ENCODE results near the gene CFLAR. TPM values are rescaled to one million over a fixed set of nuclear protein-coding genes. Genes with fewer than 3 reads are reported as not detected.
A peak's percentile ranks its signal among the peaks of the same experiment; 100 is the strongest.

The CFLAR gene
- 402 and 415 TPM in 2 replicates for total RNA-seq

DNA sequence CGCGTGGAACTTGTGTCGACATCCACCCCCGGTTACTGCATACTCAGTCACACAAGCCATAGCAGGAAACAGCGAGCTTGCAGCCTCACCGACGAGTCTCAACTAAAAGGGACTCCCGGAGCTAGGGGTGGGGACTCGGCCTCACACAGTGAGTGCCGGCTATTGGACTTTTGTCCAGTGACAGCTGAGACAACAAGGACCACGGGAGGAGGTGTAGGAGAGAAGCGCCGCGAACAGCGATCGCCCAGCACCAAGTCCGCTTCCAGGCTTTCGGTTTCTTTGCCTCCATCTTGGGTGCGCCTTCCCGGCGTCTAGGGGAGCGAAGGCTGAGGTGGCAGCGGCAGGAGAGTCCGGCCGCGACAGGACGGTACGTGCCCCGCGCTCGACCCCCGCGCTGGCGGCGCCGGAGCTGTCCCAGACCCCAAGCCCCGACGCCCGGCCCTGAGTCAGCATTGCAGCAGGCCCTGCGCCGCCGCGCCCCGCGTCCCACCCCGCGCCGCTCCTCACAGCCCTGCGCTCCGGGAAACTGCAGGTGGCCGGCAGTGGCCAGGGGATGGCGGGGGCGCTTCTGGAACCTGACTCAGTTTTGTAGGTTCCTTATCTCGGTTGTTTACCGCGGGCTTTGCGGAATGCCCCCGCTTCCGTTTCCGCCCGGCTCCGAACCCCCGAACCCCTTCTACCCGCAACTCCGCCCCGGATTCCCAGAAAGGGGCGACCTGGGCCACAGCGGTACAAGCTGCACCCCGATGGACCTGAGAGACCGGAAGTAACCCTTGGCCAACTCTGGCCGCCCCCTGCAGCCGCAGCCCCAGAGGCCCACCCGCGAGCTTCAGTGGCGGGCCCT lies at the start of gene CFLAR:
CFLAR (plus strand) TSS at position 50 of the 844 bp plus-strand sequence. CDS start 13,702 bp downstream, outside the sequence.
- Mint-ChIP-seq H3K4me1 (peaks cover 32% of the 10 kb centered on the region), H3K27ac (peak within 1 kb of the TSS; percentile 97), H3K36me3 (ENCODE audit: low read depth) (peaks cover 24% of the 10 kb centered on the region)

DNA sequence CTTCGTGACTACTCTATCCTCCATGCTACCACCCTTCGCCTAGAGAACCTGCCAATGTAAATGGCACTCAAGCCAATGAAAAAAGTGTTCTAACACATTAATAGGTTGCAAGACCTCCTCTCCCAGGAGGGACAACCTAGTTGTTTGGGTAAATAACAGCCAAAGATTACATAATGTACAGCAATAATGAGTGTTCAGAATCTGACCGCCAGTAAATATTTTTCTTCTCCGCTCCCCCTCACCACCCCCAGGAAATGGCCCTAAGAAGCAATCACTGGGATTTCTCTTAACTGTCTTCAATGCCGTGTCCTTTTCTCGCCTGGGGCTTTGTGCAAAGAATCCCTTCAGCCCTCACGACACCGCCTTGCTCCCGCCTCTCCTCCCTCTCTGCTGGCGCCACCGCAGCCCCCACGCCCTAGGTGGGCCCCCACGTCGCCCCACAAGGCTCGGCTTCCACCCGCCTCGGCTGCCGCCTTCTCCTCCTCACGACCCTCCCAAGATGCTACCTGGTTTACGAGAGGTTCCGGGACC lies 45.0 kb upstream of the CFLAR start:
- Mint-ChIP-seq H3K27me3 (no peaks in the 10 kb centered on the region), H3K36me3 (ENCODE audit: low read depth) (peaks cover 6% of the 10 kb centered on the region), H3K9me3 (no peaks in the 10 kb centered on the region), H3K27ac (peak overlapping the region; percentile 91), H3K4me3 (peak overlapping the region; percentile 92), H3K4me1 (peaks cover 36% of the 10 kb centered on the region)
- peak; percentile 63 for DNase-seq
- intact Hi-C loops (cut with micrococcal nuclease), result loop anchor here (1.0 to 5.0 kb wide), 11 partner anchors 45 to 381 kb away; partner anchors contain the start of genes BZW1, CFLAR, CLK1 and NIF3L1

More for the DNA sequence above, at the start of gene CFLAR:
- DNase-seq, result peak; percentile 96
- intact Hi-C loops (cut with micrococcal nuclease), result loop anchor here (1.0 to 2.0 kb wide), 3 partner anchors 45 to 302 kb away; partner anchors contain the start of genes CLK1 and HYCC2
- Mint-ChIP-seq H3K4me3 (peak within 1 kb of the TSS; percentile 96), H3K27me3 (no peaks in the 10 kb centered on the region), H3K9me3 (peaks cover 3% of the 10 kb centered on the region)

DNA sequence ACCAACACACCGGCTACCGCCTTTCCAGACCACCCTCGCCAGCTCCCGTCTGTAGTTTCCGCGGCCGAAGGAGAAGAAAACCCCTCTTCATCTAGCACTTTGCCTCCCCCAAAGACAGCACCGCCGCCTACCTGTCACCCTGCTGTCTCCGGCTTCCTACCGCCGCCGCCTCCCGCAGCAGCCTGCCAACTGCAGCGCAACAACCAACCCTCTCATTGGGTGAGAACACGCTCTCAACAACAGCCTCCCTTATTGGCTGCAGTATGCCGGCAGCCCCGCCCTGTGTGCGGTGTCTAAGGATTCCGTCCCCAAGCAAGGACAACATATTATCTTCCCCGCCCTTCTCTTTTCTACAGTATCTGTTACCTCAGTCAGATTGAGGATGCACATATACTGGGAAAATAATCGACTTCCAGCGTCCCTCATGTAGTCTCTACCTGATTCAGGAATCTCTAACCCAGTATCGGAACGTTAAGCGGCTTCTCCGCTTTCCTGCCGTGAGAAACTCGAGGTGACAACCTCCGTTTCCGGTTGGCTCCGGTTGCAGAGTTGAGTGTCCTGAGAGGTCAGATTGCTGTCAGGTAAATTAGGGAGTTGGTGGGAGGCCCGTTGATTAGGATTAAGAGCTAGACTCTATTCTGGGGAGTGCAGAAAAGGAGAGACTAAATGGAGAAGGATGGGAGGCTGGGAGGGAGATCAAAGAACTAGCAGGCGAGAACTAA lies 44.3 kb upstream of the CFLAR start, which contains the start of the genes HYCC2 and NDUFB3:
HYCC2 (minus strand) TSS at position 193 of the 722 bp plus-strand sequence. CDS start 47,662 bp downstream, outside the sequence.
NDUFB3 (plus strand) TSS at position 523 of the 722 bp plus-strand sequence. CDS start 6,882 bp downstream, outside the sequence.
- Mint-ChIP-seq H3K27me3 (no peaks in the 10 kb centered on the region), H3K4me3 (peak within 1 kb of the TSS; percentile 92), H3K4me1 (peaks cover 37% of the 10 kb centered on the region), H3K36me3 (ENCODE audit: low read depth) (peaks cover 6% of the 10 kb centered on the region), H3K27ac (peak within 1 kb of the TSS; percentile 91), H3K9me3 (no peaks in the 10 kb centered on the region)
- DNase-seq, result peak; percentile 98
- intact Hi-C loops (cut with micrococcal nuclease), result loop anchor here (1.0 to 5.0 kb wide), 11 partner anchors 45 to 381 kb away; partner anchors contain the start of genes BZW1, CFLAR, CLK1 and NIF3L1

DNA sequence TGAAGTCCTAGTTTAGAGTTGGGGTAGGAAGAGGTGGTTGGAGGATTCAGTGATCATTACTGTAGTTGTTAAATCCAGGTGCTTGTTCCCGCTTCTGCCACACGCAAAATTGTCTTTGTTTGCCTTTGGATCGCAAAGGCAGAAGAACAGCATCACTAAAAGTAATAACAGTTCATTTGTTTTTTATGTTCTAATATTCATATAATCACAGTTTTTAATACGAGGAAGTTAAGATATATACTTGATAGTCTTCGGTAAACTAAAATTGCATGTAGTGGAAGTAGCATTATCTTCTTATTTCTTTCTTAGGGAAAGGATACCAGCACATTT lies 43.8 kb upstream of the CFLAR start:
- no peaks in the 10 kb centered on the region for H3K27me3 Mint-ChIP-seq
- peaks cover 36% of the 10 kb centered on the region for H3K4me1 Mint-ChIP-seq
- peak overlapping the region; percentile 91 for H3K27ac Mint-ChIP-seq
- intact Hi-C loops (cut with micrococcal nuclease), result loop anchor here (5.0 kb wide), 4 partner anchors 85 to 380 kb away; partner anchors contain the start of genes BZW1, STRADB and TRAK2
- no peak for DNase-seq
- peak overlapping the region; percentile 92 for H3K4me3 Mint-ChIP-seq
- peaks cover 6% of the 10 kb centered on the region for H3K36me3 Mint-ChIP-seq (ENCODE audit: low read depth)
- H3K9me3 Mint-ChIP-seq, result no peaks in the 10 kb centered on the region

DNA sequence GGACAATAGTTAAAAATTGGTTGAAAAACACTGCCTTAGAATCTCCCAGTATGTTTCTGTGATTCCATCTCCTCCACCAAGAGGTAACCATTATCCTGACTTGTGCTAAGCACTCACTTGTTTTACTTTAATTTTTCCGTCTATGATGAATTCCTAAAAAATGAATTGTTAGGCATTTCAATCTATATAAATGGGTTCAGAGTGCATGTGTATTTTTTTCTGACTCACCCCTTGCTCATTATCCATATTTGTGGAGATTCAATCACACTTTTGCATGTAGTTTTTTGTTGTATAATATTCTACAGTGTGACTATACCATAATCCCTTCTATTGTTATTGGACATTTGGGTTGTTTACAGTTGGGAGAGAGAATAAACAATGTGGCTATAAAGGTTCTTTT lies 42.9 kb upstream of the CFLAR start:
- Mint-ChIP-seq H3K9me3 (no peaks in the 10 kb centered on the region), H3K27ac (peak overlapping the region; percentile 31), H3K4me1 (peaks cover 36% of the 10 kb centered on the region)

DNA sequence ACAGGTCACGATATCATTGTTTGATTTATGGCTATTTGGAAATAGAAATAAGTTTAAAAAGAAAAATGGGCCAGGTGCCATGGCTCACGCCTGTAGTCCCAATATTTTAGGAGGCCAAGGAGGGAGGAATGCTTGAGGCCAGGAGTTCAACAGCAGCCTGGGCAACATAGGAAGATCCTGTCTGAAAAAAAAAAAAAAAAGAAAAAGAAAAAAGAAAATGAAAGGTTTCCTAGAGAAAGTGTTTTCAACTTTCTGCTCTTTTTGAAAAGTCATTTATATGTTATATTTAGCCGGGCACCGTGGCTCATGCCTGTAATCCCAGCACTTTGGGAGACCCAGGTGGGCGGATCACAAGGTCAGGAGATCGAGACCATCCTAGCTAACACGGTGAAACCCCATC lies 41.0 kb upstream of the CFLAR start:
- Mint-ChIP-seq H3K27ac (no peak overlapping the region), H3K27me3 (no peaks in the 10 kb centered on the region), H3K9me3 (no peaks in the 10 kb centered on the region), H3K4me3 (peak overlapping the region; percentile 15), H3K4me1 (peaks cover 23% of the 10 kb centered on the region), H3K36me3 (ENCODE audit: low read depth) (peaks cover 16% of the 10 kb centered on the region)
- DNase-seq, result no peak
- intact Hi-C loops (cut with micrococcal nuclease), result loop anchor here (5.0 kb wide), 4 partner anchors 82 to 377 kb away; partner anchors contain the start of genes BZW1, STRADB and TRAK2

More for the DNA sequence above, 42.9 kb upstream of the CFLAR start:
- H3K36me3 Mint-ChIP-seq (ENCODE audit: low read depth), result peaks cover 6% of the 10 kb centered on the region
- intact Hi-C loops (cut with micrococcal nuclease), result loop anchor here (5.0 kb wide), 4 partner anchors 84 to 379 kb away; partner anchors contain the start of genes BZW1, STRADB and TRAK2
- H3K27me3 Mint-ChIP-seq, result no peaks in the 10 kb centered on the region
- peak overlapping the region; percentile 64 for H3K4me3 Mint-ChIP-seq
- no peak for DNase-seq

DNA sequence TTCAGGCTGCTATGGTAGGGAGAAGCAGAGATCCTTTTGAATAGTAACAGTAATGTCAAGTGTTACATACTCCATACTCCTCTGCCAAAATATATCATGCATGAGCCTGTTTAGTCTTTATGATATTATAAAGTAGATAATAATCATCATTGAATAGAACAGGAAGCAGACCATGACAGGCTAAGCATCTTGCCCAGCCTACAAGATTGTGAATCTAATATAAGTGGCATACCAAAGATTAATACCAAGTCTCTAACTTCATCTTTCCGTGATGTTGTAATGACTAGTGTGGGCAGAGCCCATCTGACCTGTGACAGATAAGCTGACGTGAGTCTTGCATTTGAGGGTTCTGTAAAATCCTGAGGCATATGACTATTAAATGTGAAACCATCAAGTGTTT lies 31.1 kb upstream of the CFLAR start:
- H3K27ac Mint-ChIP-seq, result no peak overlapping the region
- H3K4me3 Mint-ChIP-seq, result no peak overlapping the region
- no peaks in the 10 kb centered on the region for H3K27me3 Mint-ChIP-seq
- intact Hi-C loops (cut with micrococcal nuclease), result no loop called here
- DNase-seq, result no peak
- H3K4me1 Mint-ChIP-seq, result no peaks in the 10 kb centered on the region
- no peaks in the 10 kb centered on the region for H3K9me3 Mint-ChIP-seq
- peaks cover 37% of the 10 kb centered on the region for H3K36me3 Mint-ChIP-seq (ENCODE audit: low read depth)

DNA sequence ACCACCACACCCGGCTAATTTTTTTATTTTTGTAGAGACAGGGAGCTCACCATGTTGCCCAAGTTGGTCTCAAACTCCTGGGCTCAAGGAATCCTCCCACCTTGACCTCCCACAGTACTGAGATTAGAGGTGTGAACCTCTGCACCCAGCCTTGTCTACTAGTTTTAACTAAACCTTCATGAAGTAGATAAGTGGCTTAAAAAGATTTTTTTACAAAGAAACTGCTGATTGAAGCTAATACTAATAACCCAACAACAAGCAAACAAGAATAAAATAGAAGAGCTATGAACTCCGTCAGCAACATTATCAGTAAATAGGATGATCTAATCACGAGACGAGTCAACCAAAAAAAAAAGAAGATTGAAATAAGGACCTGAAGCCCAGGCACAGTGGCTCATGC lies 25.4 kb upstream of the CFLAR start:
- no peaks in the 10 kb centered on the region for H3K27me3 Mint-ChIP-seq
- H3K4me1 Mint-ChIP-seq, result peaks cover 2% of the 10 kb centered on the region
- H3K27ac Mint-ChIP-seq, result no peak overlapping the region
- DNase-seq, result no peak
- intact Hi-C loops (cut with micrococcal nuclease), result no loop called here
- no peaks in the 10 kb centered on the region for H3K9me3 Mint-ChIP-seq
- peaks cover 23% of the 10 kb centered on the region for H3K36me3 Mint-ChIP-seq (ENCODE audit: low read depth)
- no peak overlapping the region for H3K4me3 Mint-ChIP-seq

DNA sequence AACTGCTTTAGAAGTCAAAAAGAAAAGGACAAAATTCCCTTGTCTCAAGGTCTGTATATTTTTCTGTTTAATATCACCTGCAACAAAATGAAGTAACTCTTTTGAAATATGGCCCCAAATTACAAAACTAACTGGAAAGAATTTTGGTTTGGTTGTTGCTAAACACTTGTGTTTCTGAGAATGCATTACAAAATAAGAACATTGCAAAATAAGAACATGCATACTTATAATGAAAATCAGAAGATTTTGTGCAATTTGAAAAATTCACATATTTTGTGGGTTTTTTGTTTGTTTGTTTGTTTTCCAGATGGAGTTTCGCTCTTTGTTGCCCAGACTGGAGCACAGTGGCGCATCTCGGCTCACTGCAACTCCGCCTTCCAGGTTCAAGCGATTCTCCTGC lies 22.4 kb upstream of the CFLAR start:
- no peak overlapping the region for H3K4me3 Mint-ChIP-seq
- peaks cover 2% of the 10 kb centered on the region for H3K4me1 Mint-ChIP-seq
- peaks cover 7% of the 10 kb centered on the region for H3K36me3 Mint-ChIP-seq (ENCODE audit: low read depth)
- H3K27ac Mint-ChIP-seq, result no peak overlapping the region
- H3K27me3 Mint-ChIP-seq, result no peaks in the 10 kb centered on the region
- no peak for DNase-seq
- H3K9me3 Mint-ChIP-seq, result no peaks in the 10 kb centered on the region
- intact Hi-C loops (cut with micrococcal nuclease), result no loop called here

DNA sequence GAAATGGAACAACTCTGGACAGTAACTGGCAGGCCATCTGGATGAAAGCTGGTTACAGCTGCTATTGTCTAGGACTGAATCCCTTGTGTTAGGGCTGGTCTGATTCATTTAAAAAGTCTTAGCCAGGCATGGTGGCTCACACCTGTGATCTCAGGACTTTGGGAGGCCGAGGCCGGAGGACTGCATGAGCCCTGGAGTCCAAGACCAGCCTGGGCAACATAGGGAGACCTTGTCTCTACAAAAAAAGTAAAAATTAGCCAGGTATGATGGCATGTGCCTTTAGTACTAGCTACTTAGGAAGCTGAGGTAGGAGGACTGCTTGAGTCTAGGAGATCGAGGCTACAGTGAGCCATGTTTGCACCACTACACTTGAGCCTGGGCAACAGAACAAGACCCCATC lies 15.5 kb upstream of the CFLAR start:
- Mint-ChIP-seq H3K9me3 (no peaks in the 10 kb centered on the region), H3K4me1 (no peaks in the 10 kb centered on the region), H3K4me3 (no peak overlapping the region), H3K27ac (no peak overlapping the region), H3K36me3 (ENCODE audit: low read depth) (no peaks in the 10 kb centered on the region), H3K27me3 (no peaks in the 10 kb centered on the region)
- no peak for DNase-seq
- intact Hi-C loops (cut with micrococcal nuclease), result no loop called here

DNA sequence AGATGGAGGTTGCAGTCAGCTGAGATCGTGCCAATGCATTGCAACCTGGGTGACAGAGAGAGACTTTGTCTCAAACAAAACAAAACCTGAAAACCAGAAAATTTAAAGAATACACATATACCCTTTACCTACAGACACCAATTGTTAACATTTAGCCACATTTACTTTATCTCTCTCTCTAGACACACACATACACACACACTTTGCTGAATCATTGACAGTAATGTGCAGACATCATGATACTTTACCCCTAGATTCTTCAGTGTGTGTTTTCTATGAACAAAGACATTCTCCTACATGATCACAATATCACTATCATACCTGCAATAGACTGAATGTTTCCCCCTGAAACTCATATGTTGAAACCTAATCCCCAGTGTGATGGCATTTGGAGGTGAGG lies 10.2 kb upstream of the CFLAR start:
- Mint-ChIP-seq H3K9me3 (no peaks in the 10 kb centered on the region), H3K27ac (no peak overlapping the region), H3K27me3 (peaks cover 2% of the 10 kb centered on the region), H3K4me3 (no peak overlapping the region), H3K4me1 (no peaks in the 10 kb centered on the region), H3K36me3 (ENCODE audit: low read depth) (peaks cover 2% of the 10 kb centered on the region)
- DNase-seq, result no peak
- intact Hi-C loops (cut with micrococcal nuclease), result no loop called here

DNA sequence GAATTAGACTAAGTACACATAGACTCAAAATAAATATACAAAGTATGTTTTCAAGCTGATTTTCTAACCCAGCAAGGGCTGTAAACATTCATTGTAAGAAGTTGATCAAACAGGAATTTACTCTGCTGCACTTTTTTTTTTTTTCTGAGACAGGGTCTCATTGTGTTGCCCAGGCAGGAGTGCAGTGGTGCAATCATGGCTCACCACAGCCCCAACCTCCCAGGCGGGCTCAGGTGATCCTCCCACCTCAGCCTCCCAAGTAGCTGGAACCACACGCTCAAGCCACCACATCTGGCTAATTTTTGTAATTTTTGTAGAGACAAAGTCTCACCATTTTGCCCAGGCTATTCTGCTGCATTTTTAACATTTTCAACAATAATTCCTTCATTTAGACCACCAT lies 8.3 kb upstream of the CFLAR start:
- DNase-seq, result no peak
- intact Hi-C loops (cut with micrococcal nuclease), result no loop called here
- Mint-ChIP-seq H3K9me3 (no peaks in the 10 kb centered on the region), H3K4me3 (no peak overlapping the region), H3K36me3 (ENCODE audit: low read depth) (peaks cover 2% of the 10 kb centered on the region), H3K4me1 (no peaks in the 10 kb centered on the region), H3K27me3 (peaks cover 2% of the 10 kb centered on the region), H3K27ac (no peak overlapping the region)

DNA sequence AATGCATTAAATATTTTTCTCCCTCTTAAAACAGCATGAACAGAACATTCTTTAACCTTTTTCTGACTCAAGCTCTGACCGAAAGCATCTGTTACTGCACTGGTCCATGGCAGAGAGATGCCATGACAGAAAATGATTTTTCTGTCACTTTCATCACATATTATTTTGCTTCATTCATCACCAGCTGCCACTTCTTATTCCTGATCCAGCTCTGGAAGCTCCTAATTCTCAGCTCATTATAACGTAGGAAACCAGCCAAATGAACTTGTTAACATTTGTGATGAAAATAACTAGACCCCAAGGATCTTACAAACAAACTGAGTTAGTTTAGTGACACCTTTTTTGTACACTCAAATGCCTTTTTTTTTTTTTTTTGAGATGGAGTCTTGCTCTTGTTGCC lies 7.6 kb upstream of the CFLAR start:
- H3K4me3 Mint-ChIP-seq, result no peak overlapping the region
- intact Hi-C loops (cut with micrococcal nuclease), result no loop called here
- H3K27ac Mint-ChIP-seq, result no peak overlapping the region
- peaks cover 2% of the 10 kb centered on the region for H3K36me3 Mint-ChIP-seq (ENCODE audit: low read depth)
- no peaks in the 10 kb centered on the region for H3K9me3 Mint-ChIP-seq
- peaks cover under 1% of the 10 kb centered on the region for H3K4me1 Mint-ChIP-seq
- DNase-seq, result no peak
- H3K27me3 Mint-ChIP-seq, result peaks cover 2% of the 10 kb centered on the region
